ENCODE results near the gene EFCAB5.

The EFCAB5 gene

GRCh38 chr17:29958947-29959657, 17.7 kb downstream of the EFCAB5 start:
- no peak overlapping the region for H3K27ac ChIP-seq
- H3K4me1 ChIP-seq = no peaks in the 10 kb centered on the region
- H2AFZ ChIP-seq = no peak overlapping the region
- no peaks in the 10 kb centered on the region for H3K9me3 ChIP-seq (ENCODE audit: control insufficient read depth, low read length)
- H3K36me3 ChIP-seq (ENCODE audit: control insufficient read depth, insufficient read depth, low read length) = no peaks in the 10 kb centered on the region
- no peak overlapping the region for H3K9ac ChIP-seq
- H3K4me3 ChIP-seq (ENCODE audit: low read depth, low read length) = no peak overlapping the region
- no peak overlapping the region for H3K4me2 ChIP-seq (ENCODE audit: low read length)
- no peaks in the 10 kb centered on the region for H3K79me2 ChIP-seq
- no peak for TF ChIP-seq CTCF (IDR thresholded peaks at IDR 0.05)
- H3K27me3 ChIP-seq (ENCODE audit: control insufficient read depth, insufficient read depth, low read length) = no peaks in the 10 kb centered on the region

- Histone ChIP-seq H3K9me3 (ENCODE audit: control insufficient read depth, low read length) (no peaks in the 10 kb centered on the region), H3K27ac (no peak overlapping the region), H3K27me3 (ENCODE audit: control insufficient read depth, insufficient read depth, low read length) (no peaks in the 10 kb centered on the region), H3K79me2 (no peaks in the 10 kb centered on the region), H3K4me3 (ENCODE audit: low read depth, low read length) (no peak overlapping the region), H3K9ac (no peak overlapping the region), H3K4me2 (ENCODE audit: low read length) (no peak overlapping the region), H3K4me1 (no peaks in the 10 kb centered on the region), H2AFZ (no peak overlapping the region), H3K36me3 (ENCODE audit: control insufficient read depth, insufficient read depth, low read length) (no peaks in the 10 kb centered on the region)
- TF ChIP-seq CTCF (IDR thresholded peaks at IDR 0.05) = no peak
Measured at GRCh38 chr17:29959658-29960337, 18.4 kb downstream of the EFCAB5 start.

GRCh38 chr17:29962656-29963055, 21.2 kb downstream of the EFCAB5 start:
- H3K9ac ChIP-seq = no peak overlapping the region
- no peaks in the 10 kb centered on the region for H3K36me3 ChIP-seq (ENCODE audit: control insufficient read depth, insufficient read depth, low read length)
- no peak overlapping the region for H3K4me2 ChIP-seq (ENCODE audit: low read length)
- H3K4me3 ChIP-seq (ENCODE audit: low read depth, low read length) = no peak overlapping the region
- TF ChIP-seq CTCF (IDR thresholded peaks at IDR 0.05) = no peak
- H2AFZ ChIP-seq = no peak overlapping the region
- H3K27ac ChIP-seq = no peak overlapping the region
- no peaks in the 10 kb centered on the region for H3K27me3 ChIP-seq (ENCODE audit: control insufficient read depth, insufficient read depth, low read length)
- no peaks in the 10 kb centered on the region for H3K9me3 ChIP-seq (ENCODE audit: control insufficient read depth, low read length)
- no peaks in the 10 kb centered on the region for H3K4me1 ChIP-seq
- no peaks in the 10 kb centered on the region for H3K79me2 ChIP-seq

DNA sequence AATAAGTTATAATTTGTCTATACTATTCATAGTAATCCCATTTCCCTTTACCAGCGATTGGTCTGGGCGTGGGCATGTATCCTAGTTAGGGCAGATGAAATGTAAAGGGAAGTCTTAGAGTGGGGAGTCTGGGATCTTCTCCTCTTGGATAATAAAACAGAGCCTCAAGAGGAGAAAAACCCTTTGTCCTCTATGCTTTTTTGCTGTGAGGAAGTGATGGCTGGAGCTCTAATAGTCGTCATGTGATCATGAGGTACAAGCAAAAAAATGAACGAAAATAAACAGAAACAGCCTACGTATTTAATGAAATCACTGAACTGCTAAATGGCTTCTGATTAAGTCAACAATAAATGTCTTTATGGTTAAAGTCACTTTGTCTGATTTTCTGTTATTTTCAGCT, 26.8 kb downstream of the EFCAB5 start:
- Histone ChIP-seq H3K4me3 (ENCODE audit: low read depth, low read length) (no peak overlapping the region), H3K36me3 (ENCODE audit: control insufficient read depth, insufficient read depth, low read length) (no peaks in the 10 kb centered on the region), H3K4me2 (ENCODE audit: low read length) (no peak overlapping the region), H3K79me2 (no peaks in the 10 kb centered on the region), H2AFZ (no peak overlapping the region), H3K9me3 (ENCODE audit: control insufficient read depth, low read length) (no peaks in the 10 kb centered on the region), H3K4me1 (no peaks in the 10 kb centered on the region), H3K27ac (no peak overlapping the region), H3K27me3 (ENCODE audit: control insufficient read depth, insufficient read depth, low read length) (no peaks in the 10 kb centered on the region), H3K9ac (no peak overlapping the region)
- no peak for TF ChIP-seq CTCF (IDR thresholded peaks at IDR 0.05)

- Histone ChIP-seq H3K4me1 (no peaks in the 10 kb centered on the region), H3K4me2 (ENCODE audit: low read length) (no peak overlapping the region), H3K9ac (no peak overlapping the region), H3K9me3 (ENCODE audit: control insufficient read depth, low read length) (no peaks in the 10 kb centered on the region), H3K36me3 (ENCODE audit: control insufficient read depth, insufficient read depth, low read length) (no peaks in the 10 kb centered on the region), H3K27me3 (ENCODE audit: control insufficient read depth, insufficient read depth, low read length) (no peaks in the 10 kb centered on the region), H3K27ac (no peak overlapping the region), H3K79me2 (no peaks in the 10 kb centered on the region), H2AFZ (no peak overlapping the region), H3K4me3 (ENCODE audit: low read depth, low read length) (no peak overlapping the region)
- TF ChIP-seq CTCF (IDR thresholded peaks at IDR 0.05) = no peak
Measured at GRCh38 chr17:29972277-29972676, 30.8 kb downstream of the EFCAB5 start.
